Sigmoid colon (tissue), 4 donors: ENCODE measurements around the gene NFIC.

ENCODE experiments used
- EP300 ChIP-seq, 4 donors: sonication (generic); formaldehyde crosslinking; IDR thresholded peaks; one replicate each; pipeline ENCODE4 v1.6.1; 2017; ENCODE audit warnings: antibody characterized with exemption in 4 of 4
- POLR2AphosphoS5 ChIP-seq, 4 donors: sonication (generic); formaldehyde crosslinking; IDR thresholded peaks; one replicate each; pipeline ENCODE4 v1.6.1; 2017; ENCODE audit warnings: antibody characterized with exemption in 4 of 4
- TF ChIP-seq, protein P1 (sequence below), 4 experiments: fragments of 450-650 bp in 3 of 4; fragments of 200-600 bp in 1 of 4; IDR thresholded peaks; one replicate each; pipeline ENCODE4 v1.5.1; 2016 to 2019; ENCODE audit warnings: antibody characterized with exemption in 4 of 4, mild to moderate bottlenecking in 3 of 4, moderate library complexity in 2 of 4

DNA sequence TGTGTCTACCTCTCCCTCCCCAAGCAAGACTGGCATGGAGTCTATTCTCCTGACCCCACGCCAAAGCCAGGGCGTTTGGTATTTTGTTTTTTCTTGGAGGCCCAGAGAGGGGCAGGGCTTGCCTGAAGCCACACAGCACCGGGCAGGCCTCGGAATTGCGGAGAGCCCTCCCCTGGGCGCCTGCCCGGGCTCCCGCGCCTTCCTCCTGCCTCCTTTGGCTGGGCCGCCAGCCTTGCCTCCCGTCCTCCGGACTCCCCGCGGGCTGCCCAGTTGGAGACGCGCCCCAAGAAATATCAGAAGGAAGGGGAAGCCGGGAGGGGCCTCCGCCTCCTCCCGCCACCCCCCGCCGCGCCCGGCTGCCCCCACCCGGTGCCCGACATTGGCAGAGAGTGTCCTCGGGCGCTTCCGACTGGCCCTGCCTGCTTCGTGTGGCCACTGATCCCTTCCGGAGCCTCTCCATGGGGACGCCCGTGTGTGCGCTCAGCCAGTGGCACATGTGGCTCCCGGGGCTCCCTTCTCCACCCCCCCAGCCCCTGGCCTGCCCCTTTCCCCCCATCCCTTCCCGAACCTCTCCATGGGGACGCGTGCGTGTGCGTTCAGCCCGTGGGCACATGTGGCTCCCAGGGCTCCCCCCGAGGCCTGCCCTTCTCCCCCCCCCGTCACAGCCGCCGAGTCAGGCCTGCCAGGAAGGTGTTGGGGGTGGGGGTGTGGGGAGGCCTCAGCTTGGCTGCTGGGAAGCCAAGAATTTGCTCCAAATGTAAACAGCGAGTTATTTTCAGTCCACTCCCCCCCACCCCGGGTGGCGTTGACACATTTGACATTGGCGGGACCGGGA lies 37.3 kb downstream of the NFIC start:
- TF ChIP-seq, protein P1, sequence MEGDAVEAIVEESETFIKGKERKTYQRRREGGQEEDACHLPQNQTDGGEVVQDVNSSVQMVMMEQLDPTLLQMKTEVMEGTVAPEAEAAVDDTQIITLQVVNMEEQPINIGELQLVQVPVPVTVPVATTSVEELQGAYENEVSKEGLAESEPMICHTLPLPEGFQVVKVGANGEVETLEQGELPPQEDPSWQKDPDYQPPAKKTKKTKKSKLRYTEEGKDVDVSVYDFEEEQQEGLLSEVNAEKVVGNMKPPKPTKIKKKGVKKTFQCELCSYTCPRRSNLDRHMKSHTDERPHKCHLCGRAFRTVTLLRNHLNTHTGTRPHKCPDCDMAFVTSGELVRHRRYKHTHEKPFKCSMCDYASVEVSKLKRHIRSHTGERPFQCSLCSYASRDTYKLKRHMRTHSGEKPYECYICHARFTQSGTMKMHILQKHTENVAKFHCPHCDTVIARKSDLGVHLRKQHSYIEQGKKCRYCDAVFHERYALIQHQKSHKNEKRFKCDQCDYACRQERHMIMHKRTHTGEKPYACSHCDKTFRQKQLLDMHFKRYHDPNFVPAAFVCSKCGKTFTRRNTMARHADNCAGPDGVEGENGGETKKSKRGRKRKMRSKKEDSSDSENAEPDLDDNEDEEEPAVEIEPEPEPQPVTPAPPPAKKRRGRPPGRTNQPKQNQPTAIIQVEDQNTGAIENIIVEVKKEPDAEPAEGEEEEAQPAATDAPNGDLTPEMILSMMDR (IDR thresholded peaks at IDR 0.05) = no peak
- TF ChIP-seq EP300 (IDR thresholded peaks at IDR 0.05) = peak; percentile 95 to 100 (median 98)
- TF ChIP-seq POLR2AphosphoS5 (IDR thresholded peaks at IDR 0.05) = peak; percentile 90 to 96 (median 91)
